Esophagus muscularis mucosa (tissue), 3 donors: ENCODE measurements around the gene GJB2.

Experiments used
- POLR2AphosphoS5 ChIP-seq, 2 donors: sonication (generic); formaldehyde crosslinking; IDR thresholded peaks; one replicate each; pipeline ENCODE4 v1.6.1; 2017; ENCODE audit warnings: antibody characterized with exemption in 2 of 2
- TF ChIP-seq, protein P1 (sequence below), 3 experiments: fragments of 200-600 bp in 2 of 3; fragments of 450-650 bp in 1 of 3; sonication (generic) in 2 of 3; IDR thresholded peaks; one replicate each; pipeline ENCODE4 v1.5.1; 2017 to 2019; ENCODE audit warnings: antibody characterized with exemption in 3 of 3, mild to moderate bottlenecking in 2 of 3, moderate library complexity in 1 of 3

DNA sequence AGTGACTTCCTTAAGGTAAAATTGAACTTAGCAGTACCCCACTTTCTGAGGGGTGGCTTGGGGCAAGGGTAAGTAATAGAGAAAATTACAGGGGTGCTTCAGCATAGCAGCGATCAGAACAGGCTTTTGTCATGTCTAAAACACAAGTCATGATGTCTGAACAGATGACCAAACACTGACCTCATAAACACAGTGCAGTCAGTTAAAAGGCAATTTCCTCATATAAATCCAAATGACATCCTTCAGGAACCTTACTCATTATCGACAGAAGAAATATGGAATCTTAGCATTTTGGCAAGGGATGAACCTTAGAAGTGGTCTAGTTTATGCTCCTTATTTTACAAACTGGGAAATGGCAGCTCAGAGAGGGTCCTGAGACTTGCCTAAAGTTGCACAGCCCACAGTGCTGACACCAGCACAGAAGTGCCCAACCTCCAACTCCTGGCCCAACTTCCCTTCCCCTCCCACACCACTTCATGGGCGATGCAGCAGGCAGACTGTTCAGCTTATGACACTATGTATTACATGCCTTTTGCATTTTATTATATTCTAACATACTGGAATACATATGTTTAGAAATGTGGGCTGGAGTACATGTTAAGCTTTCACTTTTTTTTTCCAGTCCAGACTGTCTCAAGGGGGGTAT is 35.5 kb downstream of the GJB2 start:
- TF ChIP-seq, protein P1, sequence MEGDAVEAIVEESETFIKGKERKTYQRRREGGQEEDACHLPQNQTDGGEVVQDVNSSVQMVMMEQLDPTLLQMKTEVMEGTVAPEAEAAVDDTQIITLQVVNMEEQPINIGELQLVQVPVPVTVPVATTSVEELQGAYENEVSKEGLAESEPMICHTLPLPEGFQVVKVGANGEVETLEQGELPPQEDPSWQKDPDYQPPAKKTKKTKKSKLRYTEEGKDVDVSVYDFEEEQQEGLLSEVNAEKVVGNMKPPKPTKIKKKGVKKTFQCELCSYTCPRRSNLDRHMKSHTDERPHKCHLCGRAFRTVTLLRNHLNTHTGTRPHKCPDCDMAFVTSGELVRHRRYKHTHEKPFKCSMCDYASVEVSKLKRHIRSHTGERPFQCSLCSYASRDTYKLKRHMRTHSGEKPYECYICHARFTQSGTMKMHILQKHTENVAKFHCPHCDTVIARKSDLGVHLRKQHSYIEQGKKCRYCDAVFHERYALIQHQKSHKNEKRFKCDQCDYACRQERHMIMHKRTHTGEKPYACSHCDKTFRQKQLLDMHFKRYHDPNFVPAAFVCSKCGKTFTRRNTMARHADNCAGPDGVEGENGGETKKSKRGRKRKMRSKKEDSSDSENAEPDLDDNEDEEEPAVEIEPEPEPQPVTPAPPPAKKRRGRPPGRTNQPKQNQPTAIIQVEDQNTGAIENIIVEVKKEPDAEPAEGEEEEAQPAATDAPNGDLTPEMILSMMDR (IDR thresholded peaks at IDR 0.05), result no peak
- no peak for TF ChIP-seq POLR2AphosphoS5 (IDR thresholded peaks at IDR 0.05)
